Keratinocyte (primary cell): ENCODE results near the gene IPO8. TPM values are rescaled to one million over a fixed set of nuclear protein-coding genes. Genes with fewer than 3 reads are reported as not detected.

Experiments
- DNase-seq: peaks from one replicate; pipeline ENCODE4 v3.0.0-alpha.2; 2011; ENCODE audit warnings: low read depth, missing footprints, low spot score
- FAIRE-seq: peaks from 2 replicates; lab custom pipeline; 2011; peaks lifted over from hg19 to GRCh38; lab: Jason Lieb, UNC
- H2AFZ ChIP-seq: 2 replicates; pipeline ENCODE4 v1.6.0; 2012; ENCODE audit warnings: low read length, control low read depth, inconsistent platforms; ENCODE audit not compliant: control insufficient read depth
- H3K27ac ChIP-seq: 2 replicates; pipeline ENCODE4 v1.5.1; 2011; ENCODE audit warnings: low read length; ENCODE audit not compliant: control insufficient read depth, insufficient read depth
- H3K27me3 ChIP-seq: 3 replicates; pipeline ENCODE4 v1.6.0; 2011; ENCODE audit warnings: low read length; ENCODE audit not compliant: control insufficient read depth, insufficient read depth; ENCODE audit errors: extremely low read depth
- H3K36me3 ChIP-seq, 2 experiments: 2 replicates in 1 of 2; 3 replicates in 1 of 2; pipeline ENCODE4 v1.5.1; 2011; ENCODE audit warnings: low read length in 2 of 2, mild to moderate bottlenecking in 1 of 2; ENCODE audit not compliant: control insufficient read depth in 2 of 2, insufficient read depth in 2 of 2; ENCODE audit errors: extremely low read depth in 1 of 2
- H3K4me1 ChIP-seq: 3 replicates; pipeline ENCODE4 v1.5.1; 2011; ENCODE audit warnings: low read length; ENCODE audit not compliant: control insufficient read depth, insufficient read depth; ENCODE audit errors: extremely low read depth
- H3K4me2 ChIP-seq: 3 replicates; pipeline ENCODE4 v1.6.0; 2011; ENCODE audit warnings: low read depth, low read length; ENCODE audit not compliant: control insufficient read depth, insufficient read depth; ENCODE audit errors: extremely low read depth
- H3K4me3 ChIP-seq, 3 experiments: fragments of 200-600 bp in 1 of 3; sonication (generic) in 1 of 3; 2 replicates in 2 of 3; 3 replicates in 1 of 3; pipeline ENCODE4 v1.5.1; 2011 to 2016; ENCODE audit warnings: low read length in 3 of 3, mild to moderate bottlenecking in 3 of 3, control low read depth in 2 of 3, inconsistent platforms in 1 of 3, low read depth in 1 of 3, mixed read lengths in 1 of 3, mixed run types in 1 of 3, moderate library complexity in 1 of 3; ENCODE audit not compliant: control insufficient read depth in 2 of 3, insufficient read depth in 2 of 3; ENCODE audit errors: extremely low read depth in 1 of 3
- H3K79me2 ChIP-seq: 2 replicates; pipeline ENCODE4 v1.6.0; 2012; ENCODE audit warnings: low read length; ENCODE audit not compliant: control insufficient read depth, insufficient read depth
- H3K9ac ChIP-seq: 3 replicates; pipeline ENCODE4 v1.6.0; 2011; ENCODE audit warnings: low read length; ENCODE audit not compliant: control insufficient read depth, insufficient read depth; ENCODE audit errors: extremely low read depth
- H3K9me1 ChIP-seq: 3 replicates; pipeline ENCODE4 v1.6.0; 2011; ENCODE audit warnings: low read length; ENCODE audit not compliant: control insufficient read depth, insufficient read depth; ENCODE audit errors: extremely low read depth
- H3K9me3 ChIP-seq: 2 replicates; pipeline ENCODE4 v1.5.1; 2012; ENCODE audit warnings: low read depth, low read length; ENCODE audit not compliant: control insufficient read depth
- H4K20me1 ChIP-seq: 3 replicates; pipeline ENCODE4 v1.6.0; 2011; ENCODE audit warnings: low read length; ENCODE audit not compliant: control insufficient read depth, insufficient read depth; ENCODE audit errors: extremely low read depth
- CTCF ChIP-seq, 3 experiments: IDR thresholded peaks in 1 of 3; conservative IDR thresholded peaks in 1 of 3; optimal IDR thresholded peaks in 1 of 3; 2 replicates in 2 of 3; 3 replicates in 1 of 3; pipeline versions ENCODE3 to v1.5.1; 2011; ENCODE audit warnings: low read length in 3 of 3, mild to moderate bottlenecking in 3 of 3, moderate library complexity in 2 of 3, control low read depth in 1 of 3, inconsistent platforms in 1 of 3; ENCODE audit not compliant: insufficient read depth in 2 of 3; ENCODE audit errors: extremely low read depth in 1 of 3
- EZH2 ChIP-seq: IDR thresholded peaks from one replicate; pipeline ENCODE4 v1.6.1; 2012; ENCODE audit warnings: inconsistent platforms, mild to moderate bottlenecking, low read length, moderate library complexity
- dilution Hi-C: fragments of 300-500 bp; cut with MboI; formaldehyde crosslinking; loops from one replicate; pipeline ENCODE4 v1.7.0; 2020; ENCODE audit warnings: low sequenced_read_pairs; ENCODE audit not compliant: extremely low pct_ligation_motif_present
- polyA plus RNA-seq, 5 experiments: library from polyadenylated mRNA; depleted of rRNA in 3 of 5; stranded (reverse) in 3 of 5; stranded (forward) in 1 of 5; unstranded in 1 of 5; fragments of >200 nt; gene quantifications; 1 replicate in 1 of 5; 2 replicates in 3 of 5; 3 replicates in 1 of 5; pipeline versions ENCODE4 v1.2.1 to v1.2.3, GENCODE V29; 2011 to 2012; ENCODE audit warnings: missing spikeins in 2 of 5, low read depth in 1 of 5, low replicate concordance in 1 of 5

Gene IPO8
- polyA plus RNA-seq, 1 donor (not counting 4 experiments of a cell fraction or from before 2014, with no cell fraction given): 18.8 TPM

- Histone ChIP-seq H3K4me1 (peaks cover 30% of the 10 kb centered on the region), H3K79me2 (peaks cover 41% of the 10 kb centered on the region), H3K9me3 (no peaks in the 10 kb centered on the region), H4K20me1 (no peaks in the 10 kb centered on the region), H3K4me3 (no peak overlapping the region), H3K4me2 (peak overlapping the region; percentile 23), H2AFZ (no peak overlapping the region), H3K27ac (no peak overlapping the region), H3K9ac (no peak overlapping the region), H3K36me3 (no peaks in the 10 kb centered on the region), H3K27me3 (no peaks in the 10 kb centered on the region), H3K9me1 (no peaks in the 10 kb centered on the region)
- dilution Hi-C loops: no loop called here
- DNase-seq (no peak), FAIRE-seq (peak; percentile 69)
- TF ChIP-seq CTCF (optimal IDR thresholded peaks at IDR 0.05 in 1 of 3, IDR thresholded peaks at IDR 0.05 in 1 of 3, conservative IDR thresholded peaks at IDR 0.05 in 1 of 3; ENCODE audit: extremely low read depth in 1 of 3, insufficient read depth in 2 of 3, low read length in 3 of 3) (peak in 1 of 3 experiments; percentile 40), EZH2 (no peak)
Measured at GRCh38 chr12:30691122-30691879, 4.4 kb downstream of the IPO8 start.

- no peak for DNase-seq
- peaks cover 2% of the 10 kb centered on the region for H3K9me1 ChIP-seq
- no peaks in the 10 kb centered on the region for H4K20me1 ChIP-seq
- no peak overlapping the region for H3K9ac ChIP-seq
- no peak overlapping the region for H3K4me3 ChIP-seq
- H3K4me2 ChIP-seq: no peak overlapping the region
- H3K27ac ChIP-seq: no peak overlapping the region
- peaks cover 10% of the 10 kb centered on the region for H3K79me2 ChIP-seq
- no peak overlapping the region for H2AFZ ChIP-seq
- no peaks in the 10 kb centered on the region for H3K27me3 ChIP-seq
- no peak for FAIRE-seq
- dilution Hi-C loops: no loop called here
- TF ChIP-seq EZH2 (no peak), CTCF (optimal IDR thresholded peaks at IDR 0.05 in 1 of 3, IDR thresholded peaks at IDR 0.05 in 1 of 3, conservative IDR thresholded peaks at IDR 0.05 in 1 of 3; ENCODE audit: extremely low read depth in 1 of 3, insufficient read depth in 2 of 3, low read length in 3 of 3) (no peak)
- H3K4me1 ChIP-seq: peaks cover 10% of the 10 kb centered on the region
- H3K36me3 ChIP-seq: peaks cover 0 to 4% of the 10 kb centered on the region in 2 experiments
- no peaks in the 10 kb centered on the region for H3K9me3 ChIP-seq
Measured at GRCh38 chr12:30687265-30687986, 8.2 kb downstream of the IPO8 start.
